ENCODE measurements around the gene DNAH10.

DNAH10 gene, protein sequence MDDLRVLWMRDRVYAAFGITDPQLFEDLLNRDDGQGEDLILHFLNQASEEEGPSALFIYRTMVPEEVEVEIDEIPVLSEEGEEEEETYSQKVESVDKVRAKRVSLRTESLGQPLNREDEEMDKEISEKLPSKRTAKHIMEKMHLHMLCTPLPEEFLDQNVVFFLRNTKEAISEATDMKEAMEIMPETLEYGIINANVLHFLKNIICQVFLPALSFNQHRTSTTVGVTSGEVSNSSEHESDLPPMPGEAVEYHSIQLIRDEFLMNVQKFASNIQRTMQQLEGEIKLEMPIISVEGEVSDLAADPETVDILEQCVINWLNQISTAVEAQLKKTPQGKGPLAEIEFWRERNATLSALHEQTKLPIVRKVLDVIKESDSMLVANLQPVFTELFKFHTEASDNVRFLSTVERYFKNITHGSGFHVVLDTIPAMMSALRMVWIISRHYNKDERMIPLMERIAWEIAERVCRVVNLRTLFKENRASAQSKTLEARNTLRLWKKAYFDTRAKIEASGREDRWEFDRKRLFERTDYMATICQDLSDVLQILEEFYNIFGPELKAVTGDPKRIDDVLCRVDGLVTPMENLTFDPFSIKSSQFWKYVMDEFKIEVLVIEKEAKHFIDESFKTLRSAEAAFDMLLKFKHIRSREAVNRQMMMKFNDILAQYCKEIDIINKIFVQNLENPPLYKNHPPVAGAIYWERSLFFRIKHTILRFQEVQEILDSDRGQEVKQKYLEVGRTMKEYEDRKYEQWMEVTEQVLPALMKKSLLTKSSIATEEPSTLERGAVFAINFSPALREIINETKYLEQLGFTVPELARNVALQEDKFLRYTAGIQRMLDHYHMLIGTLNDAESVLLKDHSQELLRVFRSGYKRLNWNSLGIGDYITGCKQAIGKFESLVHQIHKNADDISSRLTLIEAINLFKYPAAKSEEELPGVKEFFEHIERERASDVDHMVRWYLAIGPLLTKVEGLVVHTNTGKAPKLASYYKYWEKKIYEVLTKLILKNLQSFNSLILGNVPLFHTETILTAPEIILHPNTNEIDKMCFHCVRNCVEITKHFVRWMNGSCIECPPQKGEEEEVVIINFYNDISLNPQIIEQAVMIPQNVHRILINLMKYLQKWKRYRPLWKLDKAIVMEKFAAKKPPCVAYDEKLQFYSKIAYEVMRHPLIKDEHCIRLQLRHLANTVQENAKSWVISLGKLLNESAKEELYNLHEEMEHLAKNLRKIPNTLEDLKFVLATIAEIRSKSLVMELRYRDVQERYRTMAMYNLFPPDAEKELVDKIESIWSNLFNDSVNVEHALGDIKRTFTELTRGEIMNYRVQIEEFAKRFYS (N-terminal part only)

DNA sequence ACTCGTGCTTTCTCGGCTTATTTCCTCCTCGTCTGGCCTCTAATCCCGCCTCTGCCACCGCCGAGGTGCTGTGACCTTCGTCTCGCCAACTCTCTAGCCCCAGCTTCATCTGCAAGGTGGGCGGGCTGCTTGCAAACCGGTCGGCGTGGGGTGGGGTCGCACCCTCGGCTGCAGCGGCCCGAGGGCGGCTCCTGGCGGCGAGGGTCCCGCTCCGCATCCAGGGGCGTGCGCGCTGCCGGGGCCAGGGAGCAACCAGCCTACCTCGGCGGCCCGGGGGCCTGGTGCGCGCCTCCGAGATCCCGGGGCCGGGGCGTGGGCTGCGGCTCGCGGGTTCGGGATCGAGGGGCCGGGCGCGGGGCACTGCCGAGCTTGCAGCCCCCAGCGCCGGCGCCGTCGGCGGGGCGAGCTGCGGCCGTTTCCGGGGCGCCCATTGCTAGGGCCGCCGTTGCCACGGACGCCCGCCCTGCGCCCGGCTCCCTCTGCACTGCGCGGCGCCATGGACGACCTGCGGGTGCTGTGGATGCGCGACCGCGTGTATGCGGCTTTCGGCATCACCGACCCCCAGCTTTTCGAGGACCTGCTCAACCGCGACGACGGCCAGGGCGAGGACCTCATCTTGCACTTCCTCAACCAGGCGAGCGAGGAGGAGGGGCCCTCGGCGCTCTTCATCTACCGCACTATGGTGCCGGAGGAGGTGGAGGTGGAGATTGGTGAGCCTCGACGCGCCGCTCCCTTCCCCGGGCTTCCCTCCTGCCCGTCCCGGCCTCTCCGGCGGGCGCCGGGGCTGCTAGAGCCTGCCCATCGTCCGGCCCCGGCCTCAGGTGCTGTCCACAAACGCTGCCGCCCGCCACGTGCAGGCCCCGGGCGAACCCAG lies at the start of gene DNAH10:
TSS of gene DNAH10 (plus strand) at position 461 of the 874 bp plus-strand sequence. CDS start at position 497, 36 bp downstream.
- TF ChIP-seq, protein P1, sequence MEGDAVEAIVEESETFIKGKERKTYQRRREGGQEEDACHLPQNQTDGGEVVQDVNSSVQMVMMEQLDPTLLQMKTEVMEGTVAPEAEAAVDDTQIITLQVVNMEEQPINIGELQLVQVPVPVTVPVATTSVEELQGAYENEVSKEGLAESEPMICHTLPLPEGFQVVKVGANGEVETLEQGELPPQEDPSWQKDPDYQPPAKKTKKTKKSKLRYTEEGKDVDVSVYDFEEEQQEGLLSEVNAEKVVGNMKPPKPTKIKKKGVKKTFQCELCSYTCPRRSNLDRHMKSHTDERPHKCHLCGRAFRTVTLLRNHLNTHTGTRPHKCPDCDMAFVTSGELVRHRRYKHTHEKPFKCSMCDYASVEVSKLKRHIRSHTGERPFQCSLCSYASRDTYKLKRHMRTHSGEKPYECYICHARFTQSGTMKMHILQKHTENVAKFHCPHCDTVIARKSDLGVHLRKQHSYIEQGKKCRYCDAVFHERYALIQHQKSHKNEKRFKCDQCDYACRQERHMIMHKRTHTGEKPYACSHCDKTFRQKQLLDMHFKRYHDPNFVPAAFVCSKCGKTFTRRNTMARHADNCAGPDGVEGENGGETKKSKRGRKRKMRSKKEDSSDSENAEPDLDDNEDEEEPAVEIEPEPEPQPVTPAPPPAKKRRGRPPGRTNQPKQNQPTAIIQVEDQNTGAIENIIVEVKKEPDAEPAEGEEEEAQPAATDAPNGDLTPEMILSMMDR (IDR thresholded peaks at IDR 0.05; ENCODE audit: low read depth, low read length) = peak; percentile 17
- DNase-seq (ENCODE audit: extremely low read depth, low read depth) = no peak

DNA sequence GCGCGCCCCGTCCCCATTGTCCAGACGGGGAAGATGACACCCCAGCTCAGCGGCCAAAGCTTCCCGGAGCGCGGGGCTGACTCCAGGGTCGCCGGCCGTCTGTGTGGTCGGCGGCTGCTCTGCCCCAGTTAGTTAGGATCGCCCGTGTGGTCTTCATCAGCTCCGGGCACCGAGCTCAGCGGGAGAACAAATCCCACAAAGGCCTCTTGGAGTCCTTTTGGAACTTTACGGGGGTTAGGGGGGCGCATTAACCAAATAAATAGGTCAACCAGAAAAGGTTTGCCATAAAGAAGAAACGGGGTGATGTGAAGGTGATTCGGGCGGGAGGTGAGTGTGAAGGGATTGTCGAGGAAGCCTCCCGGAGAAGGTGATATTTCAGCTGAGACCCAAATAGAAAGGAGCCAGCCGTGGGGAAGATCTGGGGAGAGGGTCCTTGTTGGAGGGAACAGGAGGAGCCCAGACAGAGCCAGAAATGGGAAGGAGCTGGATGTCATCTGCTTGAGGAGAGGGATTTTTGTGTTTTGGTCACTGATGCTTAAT lies 49.3 kb upstream of the DNAH10 start:
- DNase-seq (ENCODE audit: extremely low read depth, low read depth) = no peak
- TF ChIP-seq, protein P1 (IDR thresholded peaks at IDR 0.05; ENCODE audit: low read depth, low read length) = no peak

DNA sequence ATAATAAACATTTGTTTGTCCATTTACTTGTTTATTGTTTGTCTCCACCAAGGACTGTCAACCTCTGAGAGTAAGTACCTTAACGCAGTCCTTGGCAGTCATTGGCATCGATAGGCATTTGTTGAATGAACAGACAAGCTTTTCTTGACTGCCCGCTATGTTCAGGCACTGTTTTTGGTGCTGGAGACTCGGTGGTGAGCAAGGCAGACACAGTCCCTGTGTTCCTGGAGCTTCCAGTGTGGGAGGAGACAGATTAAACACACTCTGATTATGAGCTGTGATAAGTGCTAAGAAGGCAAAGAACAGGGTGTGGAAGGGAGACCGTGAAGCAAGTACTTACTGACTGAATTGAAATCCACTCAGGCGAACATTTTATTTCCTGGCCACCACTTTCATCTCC lies 48.7 kb upstream of the DNAH10 start:
- DNase-seq (ENCODE audit: extremely low read depth, low read depth) = no peak
- TF ChIP-seq, protein P1 (IDR thresholded peaks at IDR 0.05; ENCODE audit: low read depth, low read length) = no peak

DNA sequence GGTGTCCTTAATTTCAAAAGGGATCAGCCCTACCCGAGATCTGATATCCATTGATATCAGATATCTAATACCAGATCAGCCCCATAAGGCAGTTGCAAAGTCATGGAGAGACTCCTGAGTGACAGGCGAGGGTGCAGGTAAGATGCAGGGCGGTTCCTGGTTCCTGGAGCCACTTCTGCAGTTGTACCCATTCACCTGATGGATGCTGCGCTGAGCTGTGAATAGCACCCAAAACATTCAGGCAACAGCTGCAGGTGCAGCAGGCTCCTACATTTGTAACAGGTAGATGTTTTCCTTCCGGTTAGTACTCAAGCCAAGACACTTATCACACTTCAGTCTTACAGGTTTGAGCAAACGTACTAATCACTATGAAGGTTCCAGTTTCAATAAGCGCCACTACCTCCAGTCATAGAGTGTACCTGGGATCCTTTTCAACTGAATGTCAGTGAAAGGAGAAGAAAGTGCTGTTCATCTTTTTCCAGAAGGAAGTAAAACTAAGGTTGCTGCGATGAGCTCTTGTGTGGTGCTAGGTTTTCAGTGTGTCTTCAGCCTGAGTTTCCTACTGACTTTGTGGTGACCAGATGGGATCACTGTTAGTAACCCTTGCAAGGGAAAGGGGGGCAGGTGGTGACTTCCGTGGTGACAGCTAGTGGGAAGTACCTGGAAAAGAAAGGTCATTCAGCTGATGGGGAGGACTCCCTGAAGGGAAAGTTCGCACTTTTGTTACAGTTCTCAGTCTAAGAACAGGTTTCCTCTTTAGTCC lies 48.1 kb upstream of the DNAH10 start:
- no peak for DNase-seq (ENCODE audit: extremely low read depth, low read depth)
- TF ChIP-seq, protein P1 (IDR thresholded peaks at IDR 0.05; ENCODE audit: low read depth, low read length) = no peak

DNA sequence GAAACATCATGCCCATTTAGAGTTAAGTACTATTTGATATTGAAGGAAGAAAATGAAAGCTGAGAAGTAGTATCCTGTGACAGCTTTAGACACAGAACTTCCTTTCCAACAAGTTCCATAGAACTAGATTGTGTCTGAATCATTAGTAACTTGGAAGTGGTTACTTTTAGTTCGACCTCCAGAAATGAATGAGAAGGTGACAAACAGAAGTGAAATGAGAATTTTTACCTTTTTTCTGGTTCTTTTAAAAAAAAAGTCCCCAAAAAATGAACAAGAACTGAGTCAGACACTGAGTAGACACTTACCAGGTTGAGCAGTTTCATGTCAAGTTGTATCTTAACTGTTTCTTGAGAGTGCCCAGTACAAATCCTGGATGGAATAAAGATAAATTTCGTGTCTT lies 46.9 kb upstream of the DNAH10 start:
- TF ChIP-seq, protein P1 (IDR thresholded peaks at IDR 0.05; ENCODE audit: low read depth, low read length) = no peak

More for the DNA sequence above, 46.9 kb upstream of the DNAH10 start:
- DNase-seq (ENCODE audit: extremely low read depth, low read depth) = no peak

All from AG09319 (cell line).